Measurements from ENCODE around the gene AJUBA.

The AJUBA gene

GRCh38 chr14:22987291-22987690 is 4.9 kb upstream of the AJUBA start:
- DNase-seq (ENCODE audit: low read depth), result no peak
- TF ChIP-seq CTCF (IDR thresholded peaks at IDR 0.05; ENCODE audit: insufficient read depth, low read depth, low read length, missing control alignments), result no peak
- H3K4me3 ChIP-seq (ENCODE audit: low read depth, low read length), result no peak overlapping the region

- TF ChIP-seq CTCF (IDR thresholded peaks at IDR 0.05; ENCODE audit: insufficient read depth, low read depth, low read length, missing control alignments), result peak; percentile 90
- DNase-seq (ENCODE audit: low read depth), result peak; percentile 92
Measured at GRCh38 chr14:22986508-22987054, 4.2 kb upstream of the AJUBA start.

GRCh38 chr14:22985894-22986507 is 3.6 kb upstream of the AJUBA start:
- no peak for TF ChIP-seq CTCF (IDR thresholded peaks at IDR 0.05; ENCODE audit: insufficient read depth, low read depth, low read length, missing control alignments)
- H3K4me3 ChIP-seq (ENCODE audit: low read depth, low read length), result no peak overlapping the region
- DNase-seq (ENCODE audit: low read depth), result no peak

More at GRCh38 chr14:22986508-22987054, 4.2 kb upstream of the AJUBA start:
- no peak overlapping the region for H3K4me3 ChIP-seq (ENCODE audit: low read depth, low read length)

GRCh38 chr14:22984959-22985658 is 2.8 kb upstream of the AJUBA start:
- no peak overlapping the region for H3K4me3 ChIP-seq (ENCODE audit: low read depth, low read length)
- TF ChIP-seq CTCF (IDR thresholded peaks at IDR 0.05; ENCODE audit: insufficient read depth, low read depth, low read length, missing control alignments), result no peak
- DNase-seq (ENCODE audit: low read depth), result no peak

GRCh38 chr14:22981876-22982476 is 375 bp downstream of the AJUBA start:
- TF ChIP-seq CTCF (IDR thresholded peaks at IDR 0.05; ENCODE audit: insufficient read depth, low read depth, low read length, missing control alignments), result no peak
- DNase-seq (ENCODE audit: low read depth), result no peak
- H3K4me3 ChIP-seq (ENCODE audit: low read depth, low read length), result peak overlapping the region; percentile 84

GRCh38 chr14:22981090-22981875 is 1.1 kb downstream of the AJUBA start:
- no peak for DNase-seq (ENCODE audit: low read depth)
- H3K4me3 ChIP-seq (ENCODE audit: low read depth, low read length), result peak overlapping the region; percentile 84

More at GRCh38 chr14:22981090-22981875, 1.1 kb downstream of the AJUBA start:
- no peak for TF ChIP-seq CTCF (IDR thresholded peaks at IDR 0.05; ENCODE audit: insufficient read depth, low read depth, low read length, missing control alignments)
